HG03025 (cell line): ENCODE results near the gene ACAD11.

Experiments used
- ATAC-seq: cut with Tn5 transposase; IDR thresholded peaks from one replicate; pipeline ENCODE4 v1.9.1; 2021; ENCODE audit warnings: mild to moderate bottlenecking, moderate library complexity; ENCODE audit not compliant: unreplicated experiment, low FRiP score

Gene ACAD11, protein sequence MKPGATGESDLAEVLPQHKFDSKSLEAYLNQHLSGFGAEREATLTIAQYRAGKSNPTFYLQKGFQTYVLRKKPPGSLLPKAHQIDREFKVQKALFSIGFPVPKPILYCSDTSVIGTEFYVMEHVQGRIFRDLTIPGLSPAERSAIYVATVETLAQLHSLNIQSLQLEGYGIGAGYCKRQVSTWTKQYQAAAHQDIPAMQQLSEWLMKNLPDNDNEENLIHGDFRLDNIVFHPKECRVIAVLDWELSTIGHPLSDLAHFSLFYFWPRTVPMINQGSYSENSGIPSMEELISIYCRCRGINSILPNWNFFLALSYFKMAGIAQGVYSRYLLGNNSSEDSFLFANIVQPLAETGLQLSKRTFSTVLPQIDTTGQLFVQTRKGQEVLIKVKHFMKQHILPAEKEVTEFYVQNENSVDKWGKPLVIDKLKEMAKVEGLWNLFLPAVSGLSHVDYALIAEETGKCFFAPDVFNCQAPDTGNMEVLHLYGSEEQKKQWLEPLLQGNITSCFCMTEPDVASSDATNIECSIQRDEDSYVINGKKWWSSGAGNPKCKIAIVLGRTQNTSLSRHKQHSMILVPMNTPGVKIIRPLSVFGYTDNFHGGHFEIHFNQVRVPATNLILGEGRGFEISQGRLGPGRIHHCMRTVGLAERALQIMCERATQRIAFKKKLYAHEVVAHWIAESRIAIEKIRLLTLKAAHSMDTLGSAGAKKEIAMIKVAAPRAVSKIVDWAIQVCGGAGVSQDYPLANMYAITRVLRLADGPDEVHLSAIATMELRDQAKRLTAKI

DNA sequence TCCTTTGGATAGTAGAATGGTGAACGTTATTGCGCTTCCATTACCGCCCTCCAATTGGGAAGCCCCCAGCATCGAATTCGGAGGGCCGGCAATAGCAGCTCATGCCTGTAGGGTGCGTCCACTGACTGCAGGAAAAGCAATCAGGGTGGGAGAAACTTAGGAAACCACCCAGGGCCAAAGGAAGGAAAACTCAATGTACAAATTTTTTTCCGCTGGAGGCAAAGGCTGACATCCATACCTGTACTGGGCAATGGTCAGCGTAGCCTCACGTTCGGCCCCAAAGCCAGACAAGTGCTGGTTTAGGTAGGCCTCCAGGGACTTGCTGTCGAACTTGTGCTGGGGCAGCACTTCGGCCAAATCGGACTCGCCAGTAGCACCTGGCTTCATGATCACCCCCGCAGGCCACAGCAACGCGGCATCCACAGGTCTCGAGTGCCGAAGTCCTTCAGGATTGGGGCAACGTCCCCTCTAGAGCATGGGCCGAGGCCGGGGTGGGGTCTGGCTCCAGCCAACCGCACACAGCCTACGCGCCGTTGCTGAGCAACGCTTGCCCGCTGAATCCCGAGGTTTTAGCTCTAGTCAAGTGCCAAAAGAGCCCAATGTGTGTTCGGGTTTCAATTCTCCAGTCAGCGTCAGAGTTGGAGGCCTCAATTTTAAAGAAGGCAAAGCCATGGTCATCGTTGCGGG is at the start of gene ACAD11:
ACAD11 (minus strand) TSS at position 445 of the 687 bp plus-strand sequence; CDS start at position 387, 58 bp downstream.
- ATAC-seq = peak; percentile 48

DNA sequence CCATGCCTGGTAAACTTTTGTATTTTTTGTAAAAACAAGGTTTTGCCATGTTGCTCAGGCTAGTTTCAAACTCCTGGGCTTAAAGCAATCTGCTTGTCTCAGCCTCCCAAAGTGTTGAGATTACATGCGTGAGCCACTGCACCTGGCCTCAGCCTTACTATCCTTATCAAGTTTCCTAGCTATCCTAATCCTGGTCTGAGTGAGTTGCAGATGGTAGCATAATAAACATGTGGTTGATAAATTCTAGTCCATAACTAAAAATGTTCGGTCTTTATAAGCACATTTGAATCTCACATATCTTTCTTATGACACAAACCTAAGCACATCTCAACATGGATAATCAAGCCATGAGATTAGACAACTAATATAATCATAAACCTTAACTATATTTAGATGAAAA is 44.1 kb upstream of the ACAD11 start:
- no peak for ATAC-seq

DNA sequence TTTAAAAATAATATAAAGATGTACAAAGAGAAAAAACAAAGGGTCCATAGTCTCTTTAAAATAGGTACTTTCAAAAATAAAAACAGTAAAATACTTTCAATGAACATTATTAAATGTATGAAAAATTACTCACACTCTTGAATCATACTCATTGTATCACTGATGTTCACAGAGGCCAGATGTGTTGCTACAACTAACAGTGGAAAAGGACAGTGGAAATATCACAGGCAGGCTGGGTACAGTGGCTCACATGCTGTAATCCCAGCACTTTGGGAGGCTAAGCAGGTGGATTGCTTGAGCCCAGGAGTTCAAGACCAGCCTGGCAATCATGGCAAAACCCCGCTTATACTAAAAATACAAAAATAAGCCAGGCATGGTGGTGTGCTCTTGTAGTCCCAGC is 35.8 kb upstream of the ACAD11 start:
- no peak for ATAC-seq

DNA sequence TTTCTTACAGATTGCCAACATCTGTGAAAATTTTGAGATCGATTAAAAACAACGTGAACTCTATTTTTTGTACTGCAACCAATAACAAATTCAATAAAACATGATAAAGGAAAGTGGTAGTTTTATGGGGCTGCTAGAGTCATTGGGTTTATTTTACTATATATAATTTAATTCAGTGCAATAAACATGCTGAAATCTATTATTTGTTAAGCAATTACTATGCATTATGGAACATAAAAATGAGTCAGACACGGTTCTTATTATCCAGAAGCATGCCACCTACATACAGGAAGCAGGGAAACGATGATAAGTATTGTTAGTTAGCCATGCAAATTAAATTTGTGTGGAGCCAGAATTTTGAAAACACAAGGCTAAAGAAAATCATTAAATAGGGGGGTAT is 35.4 kb upstream of the ACAD11 start:
- no peak for ATAC-seq

DNA sequence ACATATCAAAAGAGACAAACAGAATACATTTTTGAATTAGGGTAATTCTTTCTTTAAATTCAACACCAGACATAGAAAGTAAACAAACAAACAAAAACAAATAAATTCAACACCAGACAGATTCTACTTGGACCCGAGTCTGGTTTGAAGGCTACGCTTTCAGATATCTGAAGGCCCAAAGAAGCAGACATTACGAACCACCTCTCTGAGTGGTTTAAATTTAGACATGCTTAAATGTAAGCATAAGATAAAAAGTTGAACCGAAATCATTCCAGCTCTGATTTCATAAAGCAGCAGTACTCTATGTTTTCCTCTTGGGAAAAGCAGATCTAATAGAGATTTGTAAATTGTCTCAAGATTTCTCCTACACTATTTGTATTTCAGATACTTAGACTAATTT is 30.4 kb upstream of the ACAD11 start:
- ATAC-seq = no peak

DNA sequence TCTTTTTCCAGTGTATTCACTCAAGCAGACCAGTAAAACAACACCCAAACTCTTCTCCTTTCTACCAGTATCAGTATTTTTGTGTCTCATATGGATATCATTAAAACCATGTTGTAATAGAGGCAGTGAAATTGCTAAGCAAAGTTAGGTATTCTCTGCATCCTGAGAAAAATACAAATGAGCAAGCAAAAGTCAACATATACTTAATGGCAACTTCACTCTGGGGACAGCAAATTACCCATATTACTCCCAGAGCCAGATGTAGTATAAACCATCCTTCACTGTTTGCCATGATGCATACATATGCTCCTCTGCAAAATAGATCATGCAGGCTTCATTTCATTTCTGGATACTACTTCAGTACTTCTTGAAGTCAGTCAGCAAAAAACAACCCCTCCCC is 22.6 kb upstream of the ACAD11 start:
- ATAC-seq = no peak

DNA sequence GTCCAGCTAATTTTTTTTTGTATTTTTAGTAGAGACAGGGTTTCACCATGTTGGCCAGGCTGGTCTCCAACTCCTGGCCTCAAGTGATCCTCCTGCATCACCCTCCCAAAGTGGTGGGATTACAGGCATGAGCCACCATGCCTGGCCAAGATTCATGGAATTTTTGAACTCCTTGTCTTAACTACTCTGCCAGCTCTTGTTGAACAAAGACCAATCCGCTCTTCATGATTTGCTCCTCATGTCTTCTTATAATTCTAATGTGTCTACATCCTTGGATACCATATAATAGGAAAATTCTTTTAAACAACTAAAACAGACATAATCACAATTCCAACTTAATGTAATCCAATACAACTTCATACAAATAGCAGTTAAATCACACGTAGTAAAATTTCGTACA is 21.8 kb upstream of the ACAD11 start:
- ATAC-seq = no peak

DNA sequence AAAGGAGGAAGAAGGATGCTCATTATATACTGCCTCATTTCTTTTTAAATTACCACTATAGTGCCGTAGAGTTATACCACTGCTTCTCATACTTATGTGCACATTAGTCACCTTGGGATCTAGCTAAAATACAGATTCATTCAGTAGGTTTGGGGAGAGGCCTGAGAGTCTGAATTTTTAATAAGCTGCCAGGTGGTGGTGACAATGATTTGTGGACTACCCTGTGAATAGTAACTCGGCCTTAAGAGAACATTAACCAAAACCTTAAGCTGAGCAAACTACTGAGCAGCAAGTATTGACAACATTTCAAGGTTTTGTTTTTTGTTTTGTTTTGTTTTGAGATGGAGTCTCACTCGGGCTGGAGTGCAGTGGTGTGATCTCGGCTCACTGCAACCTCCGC is 20.3 kb upstream of the ACAD11 start:
- no peak for ATAC-seq

DNA sequence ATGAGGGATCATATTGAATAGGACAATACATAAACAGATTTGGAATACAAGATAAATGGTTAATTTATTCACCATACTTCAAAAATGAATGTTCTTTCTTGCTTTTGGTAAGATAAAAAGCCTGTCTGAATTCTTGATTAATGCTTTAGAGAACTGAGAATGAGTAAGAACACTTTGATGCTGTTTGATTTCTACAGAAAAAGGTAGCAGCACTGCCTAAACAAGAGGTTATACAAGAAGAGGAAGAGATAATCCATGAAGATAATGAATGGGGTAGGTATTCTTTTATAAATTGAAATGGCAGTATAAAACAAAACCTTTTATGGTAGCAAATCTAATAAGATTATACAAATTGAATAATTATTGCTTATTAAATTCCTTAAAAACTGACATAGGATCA is 15.8 kb upstream of the ACAD11 start:
- ATAC-seq = no peak

DNA sequence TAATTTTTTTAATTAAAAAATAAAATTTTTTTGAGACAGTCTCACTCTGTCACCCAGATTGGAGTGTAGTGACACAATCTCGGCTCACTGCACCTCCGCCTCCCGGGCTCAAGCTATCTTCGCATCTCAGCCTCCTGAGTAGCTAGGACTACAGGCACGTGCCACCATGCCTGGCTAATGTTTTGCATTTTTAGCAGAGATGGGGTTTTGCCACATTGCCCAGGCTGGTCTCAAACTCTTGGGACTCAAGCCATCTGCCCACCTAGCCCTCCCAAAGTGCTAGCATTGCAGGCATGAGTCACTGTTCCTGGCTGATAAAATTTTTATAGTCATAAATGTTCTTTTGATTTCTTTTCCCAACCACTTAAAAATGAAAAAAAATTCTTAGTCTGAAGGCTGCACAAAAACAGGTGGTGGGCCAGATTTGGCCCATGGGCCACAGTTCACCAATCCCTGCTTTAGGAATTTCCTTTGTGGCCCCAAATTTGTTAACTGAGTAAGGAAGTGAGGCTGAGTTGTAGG is 9.7 kb upstream of the ACAD11 start:
- ATAC-seq = no peak

DNA sequence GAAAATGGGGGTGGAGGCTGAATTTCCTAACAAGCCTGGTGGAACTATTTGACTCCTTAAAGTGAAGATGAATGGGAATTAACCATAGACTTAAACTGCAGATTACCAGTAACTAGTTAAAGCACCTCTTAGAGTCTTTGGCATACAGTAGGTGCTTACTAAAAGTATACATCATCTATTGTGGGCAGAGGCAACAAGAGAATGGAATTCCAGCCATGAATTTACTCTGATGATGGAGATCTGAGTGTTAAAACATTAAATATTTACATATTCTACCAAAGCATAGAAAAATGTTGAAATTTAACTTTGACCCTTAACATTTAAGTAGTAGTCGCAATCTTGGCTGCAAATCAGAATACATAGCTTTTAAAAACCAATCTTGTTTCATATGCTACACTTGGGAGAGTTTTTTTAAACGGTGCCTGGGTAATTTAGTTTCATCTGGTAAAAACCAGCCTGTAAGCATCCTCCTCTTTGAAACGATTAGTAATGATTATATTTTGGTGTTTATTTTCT is 5.7 kb upstream of the ACAD11 start:
- ATAC-seq = no peak

DNA sequence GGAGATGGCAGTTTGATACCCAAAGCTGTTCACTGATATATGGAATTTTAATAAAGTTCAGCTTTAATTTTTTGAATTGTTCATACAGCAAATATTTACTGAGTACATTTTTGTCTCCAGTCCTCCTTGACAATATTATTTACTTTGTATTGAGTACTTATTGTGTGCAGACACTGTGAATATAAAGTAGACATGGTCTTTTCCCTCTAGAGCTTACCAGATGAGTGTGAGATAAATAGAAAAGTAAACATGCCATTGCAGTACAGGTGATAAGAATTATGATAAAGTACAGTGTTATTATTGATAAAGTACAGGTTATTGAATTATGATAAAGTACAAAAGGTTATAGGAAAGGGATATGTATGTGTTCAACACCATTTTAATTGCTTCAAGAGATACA is 2.6 kb upstream of the ACAD11 start:
- no peak for ATAC-seq

DNA sequence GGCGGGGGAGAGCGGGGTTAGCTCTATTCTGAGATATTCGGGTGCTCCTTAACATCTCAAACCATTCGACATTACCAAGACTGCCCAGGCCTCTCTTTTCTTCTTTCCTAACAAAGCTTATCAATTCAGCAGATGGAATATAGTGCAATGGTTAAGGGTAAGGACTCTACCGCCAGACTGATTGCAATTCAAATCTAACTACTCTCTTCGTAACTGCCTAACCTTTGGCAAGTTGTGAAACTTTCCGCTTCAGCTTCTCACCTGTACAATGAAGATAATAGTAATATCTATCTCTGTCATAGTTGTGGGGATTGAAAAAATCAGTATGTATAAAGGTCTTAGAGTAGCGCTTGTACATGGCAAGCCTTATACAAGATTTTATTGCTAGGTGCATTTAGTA is 1.5 kb upstream of the ACAD11 start:
- ATAC-seq = no peak

DNA sequence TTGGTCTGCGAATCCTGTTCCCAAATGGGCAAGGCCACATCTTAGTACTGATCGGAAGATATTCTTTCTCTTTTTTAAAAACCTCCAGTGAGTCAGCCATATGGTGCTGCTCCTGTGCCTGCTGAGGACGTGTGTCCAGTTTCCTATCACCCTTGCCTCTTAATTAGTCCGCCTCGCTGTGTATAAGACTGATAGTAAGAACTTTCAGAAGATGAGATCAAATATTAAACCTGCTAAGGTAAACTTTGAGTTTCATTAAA is 1.1 kb upstream of the ACAD11 start:
- ATAC-seq = peak; percentile 22

DNA sequence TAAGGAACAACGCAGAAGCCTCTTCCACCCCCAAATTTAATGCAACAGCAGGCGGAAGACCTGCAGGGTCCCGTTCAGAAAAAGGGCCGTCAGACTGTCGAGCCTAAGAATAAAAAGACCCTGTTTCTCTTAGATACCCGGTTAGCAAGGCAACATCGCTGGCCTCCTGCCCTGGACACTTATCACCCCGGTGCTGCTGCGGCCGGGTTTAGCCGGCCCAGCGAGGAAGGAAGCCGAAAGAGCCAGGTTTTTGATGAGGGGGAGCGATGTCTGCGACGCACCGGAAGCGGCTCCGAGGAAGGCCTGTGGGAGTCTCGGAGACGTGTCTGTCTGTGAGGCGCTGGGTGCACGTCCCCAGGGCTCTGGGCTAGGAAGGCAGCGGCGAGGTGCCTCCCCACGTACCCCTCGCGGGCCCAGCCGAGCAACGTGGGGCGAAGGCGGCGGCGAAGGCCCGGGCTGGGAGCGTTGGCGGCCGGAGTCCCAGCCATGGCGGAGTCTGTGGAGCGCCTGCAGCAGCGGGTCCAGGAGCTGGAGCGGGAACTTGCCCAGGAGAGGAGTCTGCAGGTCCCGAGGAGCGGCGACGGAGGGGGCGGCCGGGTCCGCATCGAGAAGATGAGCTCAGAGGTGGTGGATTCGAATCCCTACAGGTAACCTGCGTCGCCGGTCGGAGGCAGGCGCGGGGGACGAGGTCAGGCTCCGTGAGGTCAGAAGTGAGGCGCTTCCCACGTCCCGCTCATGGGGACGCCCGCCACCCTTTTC is 622 bp upstream of the ACAD11 start, which contains the start of gene UBA5:
UBA5 (plus strand) TSS at position 278 of the 759 bp plus-strand sequence; CDS start at position 487, 209 bp downstream.
- peak; percentile 68 for ATAC-seq

DNA sequence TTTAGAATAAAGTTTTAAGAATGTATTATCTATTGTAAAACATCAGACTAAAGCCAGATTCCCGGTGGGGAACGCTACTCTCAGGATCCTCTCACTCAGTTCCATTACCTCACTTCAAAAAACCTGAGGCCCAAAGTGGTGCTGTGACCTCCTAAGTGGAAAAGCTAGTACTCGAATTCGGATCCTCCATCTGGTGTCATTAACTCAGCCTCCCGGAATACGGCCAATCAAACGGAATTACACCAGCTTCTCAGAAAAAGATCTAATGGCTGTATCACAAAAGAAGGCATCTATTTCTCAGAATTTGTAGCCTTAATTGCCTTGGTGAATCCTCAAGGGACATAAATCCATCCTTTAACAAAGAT is 627 bp downstream of the ACAD11 start:
- ATAC-seq = no peak

DNA sequence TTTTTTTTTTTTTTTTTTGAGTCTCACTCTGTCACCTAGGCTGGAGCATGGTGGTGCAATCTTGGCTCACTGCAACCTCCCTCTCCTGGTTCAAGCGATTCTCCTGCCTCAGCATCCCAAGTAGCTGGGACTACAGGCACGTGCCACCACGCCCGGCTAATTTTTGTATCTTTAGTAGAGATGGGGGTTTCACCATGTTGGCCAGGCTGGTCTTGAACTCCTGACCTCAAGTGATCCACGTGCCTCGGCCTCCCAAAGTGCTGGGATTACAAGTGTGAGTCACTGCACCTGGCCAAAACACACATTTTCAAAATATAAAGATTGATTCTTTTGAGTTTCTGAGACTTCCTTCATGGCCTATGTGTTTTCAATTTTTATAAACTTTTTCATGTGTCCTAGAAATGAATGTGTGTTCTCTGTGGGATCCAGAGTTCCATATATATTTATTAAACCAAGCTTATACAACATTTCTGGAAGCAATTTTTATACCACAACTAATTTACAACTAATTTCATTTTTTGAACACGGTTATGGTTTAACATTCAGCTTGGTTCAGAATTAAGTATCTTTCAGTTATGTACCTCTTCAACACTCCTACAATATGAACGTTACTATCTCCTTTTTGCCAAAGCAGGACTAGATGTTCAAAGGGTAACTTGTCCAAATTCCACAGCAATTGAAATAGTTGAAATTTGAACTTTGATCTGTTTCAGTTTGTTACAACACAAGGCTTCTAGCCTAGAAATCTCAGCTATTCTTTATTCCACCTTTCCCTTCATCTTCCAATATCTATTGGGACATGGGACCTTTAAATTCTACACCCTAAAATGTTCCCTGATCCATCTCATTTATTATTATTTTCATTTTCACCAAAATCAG is 1.5 kb downstream of the ACAD11 start:
- no peak for ATAC-seq

DNA sequence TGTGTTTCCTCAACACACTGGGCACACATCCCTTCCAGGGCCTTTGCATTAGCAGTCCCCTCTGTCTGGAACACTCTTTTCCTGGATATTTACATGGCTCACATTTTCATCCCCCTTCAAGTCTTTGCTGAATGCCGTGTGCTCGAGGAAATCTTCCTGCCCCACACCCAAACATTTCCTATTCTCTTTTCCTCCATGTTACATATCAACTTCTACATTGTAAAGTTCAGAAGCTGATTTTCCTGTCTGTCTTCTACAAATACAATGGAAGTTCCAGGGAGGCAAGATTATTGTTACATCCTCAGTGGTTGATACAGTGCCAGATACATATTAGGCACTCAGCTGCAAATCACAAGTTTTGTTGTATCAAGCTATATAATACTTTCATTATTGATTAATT is 4.1 kb downstream of the ACAD11 start:
- ATAC-seq = no peak

DNA sequence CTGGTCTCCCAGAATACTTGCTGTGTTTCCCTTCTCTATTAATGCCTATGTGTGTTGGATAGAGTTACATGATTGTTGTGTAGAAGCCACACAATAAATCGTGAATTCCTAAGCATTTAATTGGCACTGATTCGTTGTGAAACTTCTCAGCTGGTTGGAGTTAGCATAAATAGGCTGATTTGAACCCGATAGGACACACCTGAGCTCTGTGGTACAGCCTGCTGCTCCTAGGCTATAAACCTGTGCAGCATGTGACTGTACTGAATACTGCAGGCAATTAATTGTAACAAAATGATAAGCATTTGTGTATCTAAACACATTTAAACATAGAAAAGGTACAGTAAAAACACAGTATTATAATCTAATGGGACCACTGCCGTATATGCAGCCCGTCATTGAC is 4.9 kb downstream of the ACAD11 start:
- ATAC-seq = no peak
